ENCODE results near the gene NARS2. TPM values are rescaled to one million over a fixed set of nuclear protein-coding genes. Genes with fewer than 3 reads are reported as not detected.

The NARS2 gene
- total and polyA plus RNA-seq, 10 of the 15 experiments (the other 5 are each of a cell fraction or from before 2014, with no cell fraction given) = 22.2 to 45.3 (median 36.3) TPM

- DNase-seq (ENCODE audit: low read depth, low spot score) (no peak), ATAC-seq (no peak), FAIRE-seq (no peak)
- no peaks in the 10 kb centered on the region for H3K9me3 ChIP-seq (replicated peaks; ENCODE audit: control insufficient read depth, insufficient read depth, low read length)
- H3K4me1 ChIP-seq (ENCODE audit: control insufficient read depth, insufficient read depth, low read length) = peaks cover 4% of the 10 kb centered on the region; the same call in 1 of the 2 replicates
- H2AFZ ChIP-seq (ENCODE audit: control insufficient read depth, low read depth, low read length) = no peak overlapping the region
- no peak overlapping the region for H3K4me2 ChIP-seq (ENCODE audit: control insufficient read depth, insufficient read depth)
- no peaks in the 10 kb centered on the region for H3K36me3 ChIP-seq (ENCODE audit: control insufficient read depth in 2 of 2, insufficient read depth in 2 of 2, low read length in 1 of 2)
- no peak overlapping the region for H3K27ac ChIP-seq (ENCODE audit: control insufficient read depth, insufficient read depth)
- ChIA-PET CTCF (no interaction called here), POLR2A (interaction anchor here (0.6 kb wide), 1 partner anchor 53 kb away, joined by 6 read pairs; no protein-coding TSS in a partner anchor), SMC1A (ENCODE audit: uncharacterized antibody, unreplicated experiment) (no interaction called here), RAD21 (ENCODE audit: unreplicated experiment) (no interaction called here)
- H3K27me3 ChIP-seq (replicated peaks in 1 of 2; ENCODE audit: control insufficient read depth in 2 of 2, insufficient read depth in 2 of 2, low read length in 1 of 2) = no peaks in the 10 kb centered on the region
- no TSS peak for BruUV-seq (replicated peaks)
- 95% methylated on average over 4 of the region's 4 CpGs for WGBS (ENCODE audit: insufficient coverage, insufficient replicate concordance, low lambda C conversion rate, missing lambda C conversion rate)
- intact Hi-C loops (cut with micrococcal nuclease; ENCODE audit: unreplicated experiment) (no loop called here), in situ Hi-C loops (cut with MboI) (no loop called here)
- no peaks in the 10 kb centered on the region for H3K79me2 ChIP-seq (ENCODE audit: control insufficient read depth, insufficient read depth, low read length)
- no peak overlapping the region for H3K9ac ChIP-seq (ENCODE audit: control insufficient read depth, insufficient read depth, low read length)
- no peaks in the 10 kb centered on the region for H4K20me1 ChIP-seq (ENCODE audit: control insufficient read depth, insufficient read depth)
- H3K4me3 ChIP-seq = no peak overlapping the region
- no peak for TF ChIP-seq SKIL (IDR thresholded peaks at IDR 0.05; ENCODE audit: low read depth, poor library complexity, severe bottlenecking)
- TF ChIP-seq NFIC (IDR thresholded peaks at IDR 0.05; ENCODE audit: low read depth, low read length) = no peak
- TF ChIP-seq MYB (IDR thresholded peaks at IDR 0.05; ENCODE audit: borderline replicate concordance, low read depth, low read length) = no peak
- no peak for TF ChIP-seq ZBTB4 (CRISPR knock-in tag; IDR thresholded peaks at IDR 0.05)
- TF ChIP-seq ZBTB40 (IDR thresholded peaks at IDR 0.05; ENCODE audit: borderline replicate concordance) = no peak
- no peak for TF ChIP-seq TCF3 (IDR thresholded peaks at IDR 0.05; ENCODE audit: borderline replicate concordance, insufficient read depth, low read depth, low read length)
- no peak for TF ChIP-seq BMI1 (IDR thresholded peaks at IDR 0.05; ENCODE audit: borderline replicate concordance)
- TF ChIP-seq EZH2 (IDR thresholded peaks at IDR 0.05; ENCODE audit: borderline replicate concordance, control insufficient read depth, low read depth, low read length) = no peak
- TF ChIP-seq ZBTB11 (CRISPR knock-in tag; IDR thresholded peaks at IDR 0.05) = no peak
- TF ChIP-seq TBL1XR1 (IDR thresholded peaks at IDR 0.05; ENCODE audit: low read depth, low read length) = no peak
- no peak for TF ChIP-seq RAD51 (IDR thresholded peaks at IDR 0.05)
Measured at GRCh38 chr11:78449866-78450265, 124.8 kb downstream of the NARS2 start.
